ENCODE data around the gene RMDN2. TPM values are rescaled to one million over a fixed set of nuclear protein-coding genes. Genes with fewer than 3 reads are reported as not detected.

The RMDN2 gene
- total RNA-seq, 4 donors from 2014 or later: 7.3 to 15.0 (median 12.5) TPM

DNA sequence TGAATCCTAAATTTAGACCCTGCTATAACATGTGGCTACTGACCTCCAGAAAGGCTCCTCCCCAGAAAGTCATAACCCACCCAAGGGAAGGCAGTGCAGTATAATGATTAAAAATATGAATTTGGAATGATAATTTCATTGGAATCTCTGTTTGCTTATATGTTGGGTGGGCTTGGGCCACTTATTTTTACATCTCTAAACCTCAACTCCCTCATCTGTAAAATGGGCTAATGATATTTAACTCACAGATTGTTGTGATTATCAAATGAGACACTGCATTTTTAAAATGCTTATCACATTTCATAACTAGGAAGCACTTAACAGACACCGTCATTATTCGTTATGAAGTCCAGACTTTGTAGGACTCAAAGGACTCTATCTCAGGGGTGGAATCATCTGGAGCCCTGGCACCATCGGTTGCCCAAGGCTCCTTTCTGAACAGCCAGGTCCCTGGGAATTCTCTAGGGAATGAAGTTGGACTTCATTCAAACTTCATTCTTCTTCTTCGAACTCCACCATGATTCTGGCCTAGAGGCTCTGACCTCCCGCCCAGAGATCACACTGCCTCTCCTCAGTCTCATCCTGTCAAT lies 33.1 kb upstream of the RMDN2 start:
- TF ChIP-seq, protein P1, sequence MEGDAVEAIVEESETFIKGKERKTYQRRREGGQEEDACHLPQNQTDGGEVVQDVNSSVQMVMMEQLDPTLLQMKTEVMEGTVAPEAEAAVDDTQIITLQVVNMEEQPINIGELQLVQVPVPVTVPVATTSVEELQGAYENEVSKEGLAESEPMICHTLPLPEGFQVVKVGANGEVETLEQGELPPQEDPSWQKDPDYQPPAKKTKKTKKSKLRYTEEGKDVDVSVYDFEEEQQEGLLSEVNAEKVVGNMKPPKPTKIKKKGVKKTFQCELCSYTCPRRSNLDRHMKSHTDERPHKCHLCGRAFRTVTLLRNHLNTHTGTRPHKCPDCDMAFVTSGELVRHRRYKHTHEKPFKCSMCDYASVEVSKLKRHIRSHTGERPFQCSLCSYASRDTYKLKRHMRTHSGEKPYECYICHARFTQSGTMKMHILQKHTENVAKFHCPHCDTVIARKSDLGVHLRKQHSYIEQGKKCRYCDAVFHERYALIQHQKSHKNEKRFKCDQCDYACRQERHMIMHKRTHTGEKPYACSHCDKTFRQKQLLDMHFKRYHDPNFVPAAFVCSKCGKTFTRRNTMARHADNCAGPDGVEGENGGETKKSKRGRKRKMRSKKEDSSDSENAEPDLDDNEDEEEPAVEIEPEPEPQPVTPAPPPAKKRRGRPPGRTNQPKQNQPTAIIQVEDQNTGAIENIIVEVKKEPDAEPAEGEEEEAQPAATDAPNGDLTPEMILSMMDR (IDR thresholded peaks at IDR 0.05; ENCODE audit: low read depth): no peak

DNA sequence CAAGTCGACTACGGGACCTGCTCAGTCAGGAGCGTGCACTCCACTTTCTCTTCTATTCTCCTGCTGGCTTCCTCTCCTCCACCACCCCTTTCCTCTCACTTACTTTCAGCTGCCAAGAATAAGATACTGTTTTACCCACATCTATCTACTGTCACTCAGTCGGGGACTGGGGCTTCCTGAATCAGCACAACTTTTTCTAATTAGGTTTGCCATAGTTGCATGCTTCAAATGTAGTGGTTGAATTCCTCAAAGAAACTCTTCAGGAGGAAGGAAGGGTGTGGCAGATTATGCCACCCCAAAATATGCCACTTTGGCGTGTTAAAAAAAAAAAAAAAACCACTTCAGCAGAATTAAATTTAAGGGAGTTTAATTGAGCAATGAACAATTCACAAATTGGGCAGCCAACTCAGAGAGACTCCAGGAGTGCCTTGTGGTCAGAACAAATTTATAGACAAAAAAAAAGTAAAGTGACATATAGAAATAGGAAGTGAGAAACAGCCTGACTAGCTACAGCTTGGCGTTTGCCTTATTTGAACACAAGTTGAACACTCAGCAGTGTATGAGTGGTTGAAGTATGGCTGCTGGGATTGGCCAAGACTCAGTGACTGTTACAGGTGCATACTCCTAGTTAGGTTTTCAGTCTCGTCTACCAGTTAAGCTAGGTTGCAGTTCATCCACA lies 32.5 kb upstream of the RMDN2 start:
- TF ChIP-seq, protein P1 (IDR thresholded peaks at IDR 0.05; ENCODE audit: low read depth): no peak

DNA sequence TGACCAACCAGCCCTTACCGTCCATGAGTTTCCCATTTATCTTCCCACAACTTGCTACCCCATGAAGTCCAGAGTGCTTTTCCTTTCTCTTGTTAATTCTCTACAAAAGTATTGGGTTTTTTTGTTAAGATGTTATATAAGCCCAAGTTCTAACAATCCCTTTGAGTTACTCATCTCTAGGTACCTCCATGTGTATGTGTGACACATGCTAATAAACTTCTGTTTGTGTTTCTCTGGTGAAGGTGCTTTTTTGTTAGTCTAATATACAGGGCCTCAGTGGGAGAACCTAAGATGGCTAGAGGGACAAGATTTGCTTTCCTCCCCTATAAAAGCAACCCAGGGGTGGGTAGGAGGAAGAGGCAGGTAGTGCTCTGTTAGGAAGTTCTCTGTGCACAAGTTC lies 31.8 kb upstream of the RMDN2 start:
- TF ChIP-seq, protein P1 (IDR thresholded peaks at IDR 0.05; ENCODE audit: low read depth): no peak

DNA sequence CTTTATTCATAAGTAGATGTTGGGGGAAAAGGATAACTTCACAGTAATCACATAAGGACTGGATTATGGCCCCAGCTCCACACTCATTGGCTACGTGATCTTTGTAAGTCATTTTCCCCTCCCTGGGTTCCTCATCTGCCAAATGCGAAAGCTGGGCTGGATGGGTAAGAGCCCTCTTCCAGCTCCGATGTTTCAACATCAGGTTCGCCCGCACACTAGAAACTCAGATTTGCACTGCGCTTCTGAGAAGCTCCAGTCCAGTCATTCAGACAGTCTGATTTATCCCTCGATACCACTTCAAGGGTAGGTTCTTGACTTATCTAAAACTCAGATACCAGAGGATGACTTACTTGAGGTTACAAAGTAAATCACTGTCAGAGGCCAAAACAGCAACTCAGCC lies 31.0 kb upstream of the RMDN2 start:
- TF ChIP-seq, protein P1 (IDR thresholded peaks at IDR 0.05; ENCODE audit: low read depth): no peak

DNA sequence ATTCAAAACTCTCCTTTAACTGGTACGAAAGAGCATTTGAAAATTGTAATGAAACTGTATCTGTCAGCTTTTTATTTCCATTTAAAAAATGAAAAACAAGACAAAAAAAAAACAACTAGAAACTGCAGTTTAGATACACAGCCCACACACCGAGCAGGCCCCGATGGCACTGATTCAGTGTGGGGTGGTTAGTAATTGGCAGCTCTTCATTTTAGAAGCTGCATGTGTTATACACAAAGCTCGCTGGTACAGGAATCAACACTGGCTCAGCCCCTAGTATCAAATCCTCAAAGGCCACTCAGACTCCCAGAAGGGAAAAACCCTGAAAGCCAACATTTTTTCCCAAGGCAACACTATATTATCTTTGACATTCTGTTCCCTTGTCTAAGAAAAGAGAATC lies 30.5 kb upstream of the RMDN2 start:
- TF ChIP-seq, protein P1 (IDR thresholded peaks at IDR 0.05; ENCODE audit: low read depth): no peak

DNA sequence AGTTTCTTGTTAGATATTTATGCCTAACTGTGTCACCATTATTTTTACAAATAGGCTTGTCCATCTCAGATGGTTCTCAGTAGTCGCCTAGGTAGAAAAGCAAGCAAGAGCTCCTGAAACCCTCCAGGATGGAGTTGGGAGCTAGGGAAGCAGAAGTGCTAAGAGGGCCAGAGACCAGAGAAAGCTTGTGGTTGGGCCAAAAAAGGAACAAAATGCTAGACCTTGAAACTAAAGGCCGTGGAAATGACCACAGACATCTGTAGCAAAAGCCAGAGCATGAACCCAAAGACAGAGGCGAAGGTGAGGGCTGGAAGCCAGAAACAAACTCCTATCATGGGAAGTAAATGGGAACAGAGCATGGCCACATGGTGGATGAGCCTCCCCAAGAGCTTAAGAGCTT lies 29.9 kb upstream of the RMDN2 start:
- TF ChIP-seq, protein P1 (IDR thresholded peaks at IDR 0.05; ENCODE audit: low read depth): no peak

DNA sequence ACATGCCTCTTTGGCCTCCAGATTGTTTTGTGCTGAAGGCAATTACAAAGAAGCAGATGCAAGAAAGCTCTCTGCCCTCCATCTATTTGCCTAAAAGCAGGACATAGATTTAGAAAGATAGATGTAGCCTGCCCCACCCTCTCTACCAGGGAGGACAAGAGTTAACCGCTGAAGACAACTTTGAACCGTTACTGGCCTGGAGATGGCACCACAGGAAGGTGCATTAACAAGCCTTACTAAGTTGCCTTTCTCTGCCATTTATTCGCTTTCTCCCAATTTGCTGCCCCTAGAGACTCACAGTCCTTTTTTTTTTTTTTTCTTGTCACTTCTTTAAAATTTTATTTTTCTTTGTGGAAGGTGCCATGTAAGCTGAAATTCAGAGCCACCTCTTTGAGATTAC lies 28.8 kb upstream of the RMDN2 start:
- TF ChIP-seq, protein P1 (IDR thresholded peaks at IDR 0.05; ENCODE audit: low read depth): no peak

All from subcutaneous adipose tissue (tissue), 4 donors.